HG03342 (cell line): Measurements from ENCODE around the gene MMP15.

Experiments used
- ATAC-seq: cut with Tn5 transposase; IDR thresholded peaks from one replicate; pipeline ENCODE4 v1.9.1; 2021; ENCODE audit warnings: mild to moderate bottlenecking, moderate library complexity; ENCODE audit not compliant: unreplicated experiment

Gene MMP15

GRCh38 chr16:58018803-58019202 lies 6.8 kb upstream of the MMP15 start:
- no peak for ATAC-seq

- ATAC-seq = no peak
These were observed 5.6 kb upstream of the MMP15 start for GRCh38 chr16:58019866-58020538.

- ATAC-seq = no peak
These were observed 4.7 kb upstream of the MMP15 start for GRCh38 chr16:58020628-58021521.

GRCh38 chr16:58021661-58022551 lies 3.6 kb upstream of the MMP15 start:
- ATAC-seq = no peak

- no peak for ATAC-seq
These were observed 2.8 kb upstream of the MMP15 start for GRCh38 chr16:58022601-58023371.

GRCh38 chr16:58024486-58025350 lies 836 bp upstream of the MMP15 start:
- ATAC-seq = no peak

- peak; percentile 12 for ATAC-seq
These were observed 668 bp downstream of the MMP15 start for GRCh38 chr16:58026139-58026704.

- no peak for ATAC-seq
These were observed 1.2 kb downstream of the MMP15 start for GRCh38 chr16:58026705-58027160.

GRCh38 chr16:58027161-58027915 lies 1.8 kb downstream of the MMP15 start:
- ATAC-seq = no peak

GRCh38 chr16:58027916-58028455 lies 2.4 kb downstream of the MMP15 start:
- ATAC-seq = no peak

- no peak for ATAC-seq
These were observed 3.1 kb downstream of the MMP15 start for GRCh38 chr16:58028541-58029070.

- ATAC-seq = no peak
These were observed 3.9 kb downstream of the MMP15 start for GRCh38 chr16:58029410-58029809.

GRCh38 chr16:58030136-58030840 lies 4.7 kb downstream of the MMP15 start:
- no peak for ATAC-seq

- no peak for ATAC-seq
These were observed 5.7 kb downstream of the MMP15 start for GRCh38 chr16:58031016-58031800.

GRCh38 chr16:58032710-58033293 lies 7.2 kb downstream of the MMP15 start:
- no peak for ATAC-seq

GRCh38 chr16:58034128-58034685 lies 8.7 kb downstream of the MMP15 start:
- ATAC-seq = no peak
